GM23338 (cell line): ENCODE measurements around the gene THY1. TPM values are rescaled to one million over a fixed set of nuclear protein-coding genes. Genes with fewer than 3 reads are reported as not detected.

ENCODE experiments used
- ATAC-seq: fragments of 200-7000 bp; cut with Tn5 transposase; 3 replicates; pipeline ENCODE4 v1.9.1; 2020
- DNase-seq: peaks from one replicate; pipeline ENCODE4 v3.0.0-alpha.2; 2015; ENCODE audit warnings: low spot score
- H2AFZ ChIP-seq: fragments of 200-600 bp; sonication (generic); 2 replicates; pipeline ENCODE4 v1.8.0; 2016; ENCODE audit warnings: antibody characterized with exemption, mild to moderate bottlenecking, moderate library complexity
- H3F3A ChIP-seq: fragments of 200-600 bp; sonication (generic); replicated peaks from 2 replicates; pipeline ENCODE4 v1.8.0; 2017; ENCODE audit warnings: antibody characterized with exemption, mixed run types, low read depth
- H3K27ac ChIP-seq: fragments of 200-600 bp; sonication (generic); 2 replicates; pipeline ENCODE4 v1.6.1; 2016; ENCODE audit warnings: low read depth
- H3K27me3 ChIP-seq: fragments of 200-600 bp; sonication (generic); 2 replicates; pipeline ENCODE4 v1.8.0; 2016; ENCODE audit warnings: mild to moderate bottlenecking, mixed run types, moderate library complexity; ENCODE audit not compliant: insufficient read depth
- H3K36me3 ChIP-seq: fragments of 200-600 bp; sonication (generic); 2 replicates; pipeline ENCODE4 v1.8.0; 2016; ENCODE audit warnings: mild to moderate bottlenecking; ENCODE audit not compliant: insufficient read depth
- H3K4me1 ChIP-seq: fragments of 200-600 bp; sonication (generic); 2 replicates; pipeline ENCODE4 v1.8.0; 2016; ENCODE audit warnings: mild to moderate bottlenecking, moderate library complexity; ENCODE audit not compliant: insufficient read depth
- H3K4me2 ChIP-seq: fragments of 200-600 bp; sonication (generic); 2 replicates; pipeline ENCODE4 v1.7.1; 2017; ENCODE audit warnings: mixed run types
- H3K4me3 ChIP-seq: fragments of 200-600 bp; sonication (generic); 2 replicates; pipeline ENCODE4 v1.6.1; 2016; ENCODE audit warnings: mixed run types
- H3K79me2 ChIP-seq: fragments of 200-600 bp; sonication (generic); replicated peaks from 2 replicates; pipeline ENCODE4 v1.8.0; 2017; ENCODE audit warnings: mild to moderate bottlenecking; ENCODE audit not compliant: insufficient read depth
- H3K9me2 ChIP-seq: fragments of 200-600 bp; sonication (generic); 2 replicates; pipeline ENCODE4 v1.8.0; 2017; ENCODE audit not compliant: insufficient read depth
- H4K20me1 ChIP-seq: fragments of 200-600 bp; sonication (generic); replicated peaks from 2 replicates; pipeline ENCODE4 v1.8.0; 2017; ENCODE audit warnings: mild to moderate bottlenecking; ENCODE audit not compliant: insufficient read depth
- H3K27ac Mint-ChIP-seq: 2 replicates; pipeline ENCODE4 v1.8.0; 2020; ENCODE audit warnings: inconsistent platforms, mild to moderate bottlenecking, moderate library complexity, mixed read lengths
- H3K27me3 Mint-ChIP-seq: 3 replicates; pipeline ENCODE4 v1.8.0; 2022; ENCODE audit warnings: low read depth, mild to moderate bottlenecking, moderate library complexity, mixed read lengths, inconsistent platforms; ENCODE audit not compliant: insufficient read depth, poor library complexity
- H3K36me3 Mint-ChIP-seq: 3 replicates; pipeline ENCODE4 v1.8.0; 2021; ENCODE audit warnings: low read depth, mild to moderate bottlenecking, inconsistent platforms, moderate library complexity, mixed read lengths
- H3K4me1 Mint-ChIP-seq: 3 replicates; pipeline ENCODE4 v1.8.0; 2020; ENCODE audit warnings: mild to moderate bottlenecking, inconsistent platforms, mixed read lengths
- H3K4me3 Mint-ChIP-seq: 3 replicates; pipeline ENCODE4 v1.8.0; 2021; ENCODE audit warnings: moderate library complexity, mild to moderate bottlenecking, inconsistent platforms, mixed read lengths
- H3K9me3 Mint-ChIP-seq: 3 replicates; pipeline ENCODE4 v1.8.0; 2020; ENCODE audit warnings: moderate library complexity, mild to moderate bottlenecking, inconsistent platforms, mixed read lengths
- CREB1 ChIP-seq: fragments of 250-450 bp; sonication (Bioruptor Pico); IDR thresholded peaks from 2 replicates; pipeline ENCODE4 v1.5.0; 2020; ENCODE audit warnings: low read depth, mild to moderate bottlenecking, moderate library complexity
- CTCF ChIP-seq, 2 experiments: fragments of 200-600 bp in 1 of 2; sonication (generic) in 1 of 2; conservative IDR thresholded peaks; 2 replicates each; pipeline versions ENCODE4 v1.5.1 to v1.6.1; 2016 to 2017; ENCODE audit warnings: antibody characterized with exemption in 2 of 2, low read depth in 2 of 2, mild to moderate bottlenecking in 2 of 2, moderate library complexity in 1 of 2
- EZH2 ChIP-seq: fragments of 200-600 bp; sonication (generic); IDR thresholded peaks from one replicate; pipeline ENCODE4 v1.8.0; 2017; ENCODE audit warnings: antibody characterized with exemption, mild to moderate bottlenecking, low read depth; ENCODE audit not compliant: unreplicated experiment
- EZH2phosphoT487 ChIP-seq: fragments of 200-600 bp; sonication (generic); IDR thresholded peaks from one replicate; pipeline ENCODE4 v1.8.1; 2018; ENCODE audit warnings: antibody characterized with exemption; ENCODE audit not compliant: unreplicated experiment
- NANOG ChIP-seq: IDR thresholded peaks from 2 replicates; pipeline ENCODE4 v1.6.1; 2016; ENCODE audit warnings: antibody characterized with exemption, borderline replicate concordance
- POLR2AphosphoS5 ChIP-seq: IDR thresholded peaks from 2 replicates; pipeline ENCODE4 v1.6.1; 2016; ENCODE audit warnings: antibody characterized with exemption, low read depth
- REST ChIP-seq: IDR thresholded peaks from one replicate; pipeline ENCODE4 v1.6.1; 2018; ENCODE audit warnings: antibody characterized with exemption; ENCODE audit not compliant: unreplicated experiment
- STAT1 ChIP-seq: IDR thresholded peaks from one replicate; pipeline ENCODE4 v1.6.1; 2016; ENCODE audit warnings: antibody characterized with exemption; ENCODE audit not compliant: unreplicated experiment
- ZNF114 ChIP-seq: fragments of 250-450 bp; sonication (Bioruptor Pico); IDR thresholded peaks from 2 replicates; pipeline ENCODE4 v1.5.0; 2020; ENCODE audit warnings: mild to moderate bottlenecking, moderate library complexity
- ZNF331 ChIP-seq: fragments of 250-450 bp; sonication (Bioruptor Pico); IDR thresholded peaks from 2 replicates; pipeline ENCODE4 v1.5.0; 2020; ENCODE audit warnings: low read depth, mild to moderate bottlenecking, moderate library complexity
- polyA plus RNA-seq: library from polyadenylated mRNA; unstranded; fragments of >200 nt; fragmentation: Nextera tagmentation; extraction: Ambion mirVana; gene quantifications from 2 replicates; pipeline ENCODE4 v1.2.1, GENCODE V29; 2016
- total RNA-seq: library from RNA; depleted of rRNA; stranded (reverse); fragments of >200 nt; shearing (Covaris generic); gene quantifications from 2 replicates; pipeline ENCODE4 v1.2.3, GENCODE V29; 2014
- TF ChIP-seq, protein P1 (sequence below): IDR thresholded peaks from 2 replicates; pipeline ENCODE4 v1.6.1; 2016; ENCODE audit warnings: antibody characterized with exemption

The THY1 gene
- total and polyA plus RNA-seq, 2 experiments from 2014 or later, result 490 to 597 TPM

GRCh38 chr11:119373059-119373920 lies 49.7 kb downstream of the THY1 start (continued):
- TF ChIP-seq REST (no peak), ZNF331 (CRISPR knock-in tag) (no peak), EZH2 (no peak), NANOG (no peak), CREB1 (CRISPR knock-in tag) (no peak), ZNF114 (no peak), EZH2phosphoT487 (no peak), POLR2AphosphoS5 (no peak), CTCF (conservative IDR thresholded peaks at IDR 0.05; ENCODE audit: low read depth in 2 of 2) (no peak)
- TF ChIP-seq, protein P1, sequence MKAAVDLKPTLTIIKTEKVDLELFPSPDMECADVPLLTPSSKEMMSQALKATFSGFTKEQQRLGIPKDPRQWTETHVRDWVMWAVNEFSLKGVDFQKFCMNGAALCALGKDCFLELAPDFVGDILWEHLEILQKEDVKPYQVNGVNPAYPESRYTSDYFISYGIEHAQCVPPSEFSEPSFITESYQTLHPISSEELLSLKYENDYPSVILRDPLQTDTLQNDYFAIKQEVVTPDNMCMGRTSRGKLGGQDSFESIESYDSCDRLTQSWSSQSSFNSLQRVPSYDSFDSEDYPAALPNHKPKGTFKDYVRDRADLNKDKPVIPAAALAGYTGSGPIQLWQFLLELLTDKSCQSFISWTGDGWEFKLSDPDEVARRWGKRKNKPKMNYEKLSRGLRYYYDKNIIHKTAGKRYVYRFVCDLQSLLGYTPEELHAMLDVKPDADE, result no peak

- H3K4me1 ChIP-seq, result peaks cover 28% of the 10 kb centered on the region
- H3K4me1 Mint-ChIP-seq, result peaks cover 69% of the 10 kb centered on the region
- TF ChIP-seq, protein P1, result no peak
- TF ChIP-seq ZNF114 (no peak), ZNF331 (CRISPR knock-in tag) (no peak), REST (no peak), STAT1 (no peak)
Observed at GRCh38 chr11:119372260-119373058, 50.5 kb downstream of the THY1 start.

More at GRCh38 chr11:119372260-119373058, 50.5 kb downstream of the THY1 start:
- no peak overlapping the region for H3K4me3 Mint-ChIP-seq
- H3K79me2 ChIP-seq, result no peaks in the 10 kb centered on the region
- no peaks in the 10 kb centered on the region for H3K9me3 Mint-ChIP-seq
- H3K4me3 ChIP-seq, result no peak overlapping the region
- peaks cover 19% of the 10 kb centered on the region for H3K27me3 Mint-ChIP-seq
- H3K27me3 ChIP-seq, result no peaks in the 10 kb centered on the region
- H3K36me3 ChIP-seq, result no peaks in the 10 kb centered on the region
- no peaks in the 10 kb centered on the region for H3F3A ChIP-seq
- no peaks in the 10 kb centered on the region; the same call in 1 of the 2 replicates for H4K20me1 ChIP-seq
- no peak overlapping the region for H3K27ac ChIP-seq
- H3K4me2 ChIP-seq, result no peak overlapping the region
- ATAC-seq (no peak), DNase-seq (no peak)
- no peaks in the 10 kb centered on the region for H3K9me2 ChIP-seq
- H3K36me3 Mint-ChIP-seq, result no peaks in the 10 kb centered on the region; the same call in 2 of the 3 replicates
- no peak overlapping the region for H3K27ac Mint-ChIP-seq
- H2AFZ ChIP-seq, result no peak overlapping the region
